Choroid plexus epithelial cell (primary cell): ENCODE measurements around the gene LRRC1.

Experiments
- DNase-seq: peaks from one replicate; pipeline ENCODE4 v3.0.0-alpha.2; 2010; ENCODE audit warnings: low read depth
- H3K4me3 ChIP-seq: 2 replicates; pipeline ENCODE4 v1.5.1; 2011; ENCODE audit warnings: low read depth, mild to moderate bottlenecking, control low read depth, low read length, moderate library complexity
- CTCF ChIP-seq: conservative IDR thresholded peaks from 2 replicates; pipeline ENCODE4 v1.5.1; 2011; ENCODE audit warnings: low read depth, mild to moderate bottlenecking, control low read depth, inconsistent platforms, low read length, moderate library complexity

LRRC1 gene

GRCh38 chr6:53792016-53792415, 2.8 kb upstream of the LRRC1 start:
- no peak for DNase-seq
- H3K4me3 ChIP-seq: no peak overlapping the region
- TF ChIP-seq CTCF: no peak

- no peak for TF ChIP-seq CTCF
- DNase-seq: no peak
- H3K4me3 ChIP-seq: no peak overlapping the region
These were observed 1.9 kb upstream of the LRRC1 start for GRCh38 chr6:53792973-53793317.

GRCh38 chr6:53793318-53794136, 1.3 kb upstream of the LRRC1 start:
- DNase-seq: peak; percentile 72
- peak; percentile 25 for TF ChIP-seq CTCF
- H3K4me3 ChIP-seq: peak overlapping the region; percentile 78

- peak; percentile 92 for DNase-seq
- peak overlapping the region; percentile 78 for H3K4me3 ChIP-seq
These were observed 577 bp upstream of the LRRC1 start for GRCh38 chr6:53794137-53794719.

GRCh38 chr6:53795340-53795701, 516 bp downstream of the LRRC1 start:
- no peak for TF ChIP-seq CTCF
- DNase-seq: peak; percentile 33
- peak overlapping the region; percentile 78 for H3K4me3 ChIP-seq

More at GRCh38 chr6:53794137-53794719, 577 bp upstream of the LRRC1 start:
- TF ChIP-seq CTCF: peak; percentile 76

- TF ChIP-seq CTCF: no peak
- H3K4me3 ChIP-seq: peak overlapping the region; percentile 78
- no peak for DNase-seq
These were observed 1.1 kb downstream of the LRRC1 start for GRCh38 chr6:53795702-53796450.
